HG03196 (cell line): ENCODE results near the gene NINJ1.

Source experiments
- ATAC-seq: cut with Tn5 transposase; IDR thresholded peaks from one replicate; pipeline ENCODE4 v1.9.1; 2021; ENCODE audit not compliant: unreplicated experiment

NINJ1 gene

DNA sequence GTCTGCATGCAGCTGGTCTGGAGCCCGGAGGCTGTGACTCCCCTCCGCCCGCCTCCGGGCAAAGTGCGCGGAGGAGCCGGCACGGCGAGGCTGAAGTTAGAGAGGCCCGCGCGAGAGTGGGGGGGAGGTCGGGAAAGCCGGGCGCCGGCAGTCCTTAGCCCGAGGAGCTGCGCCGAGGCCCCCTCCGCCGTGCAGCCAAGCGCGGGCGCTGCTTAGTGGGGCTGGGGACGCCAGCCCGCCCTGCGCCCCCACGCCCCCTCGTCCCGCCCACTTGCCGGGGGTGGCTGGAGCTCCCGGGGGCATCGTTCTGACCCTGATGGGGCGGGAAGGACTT, 403 bp downstream of the NINJ1 start:
- ATAC-seq, result peak; percentile 38

DNA sequence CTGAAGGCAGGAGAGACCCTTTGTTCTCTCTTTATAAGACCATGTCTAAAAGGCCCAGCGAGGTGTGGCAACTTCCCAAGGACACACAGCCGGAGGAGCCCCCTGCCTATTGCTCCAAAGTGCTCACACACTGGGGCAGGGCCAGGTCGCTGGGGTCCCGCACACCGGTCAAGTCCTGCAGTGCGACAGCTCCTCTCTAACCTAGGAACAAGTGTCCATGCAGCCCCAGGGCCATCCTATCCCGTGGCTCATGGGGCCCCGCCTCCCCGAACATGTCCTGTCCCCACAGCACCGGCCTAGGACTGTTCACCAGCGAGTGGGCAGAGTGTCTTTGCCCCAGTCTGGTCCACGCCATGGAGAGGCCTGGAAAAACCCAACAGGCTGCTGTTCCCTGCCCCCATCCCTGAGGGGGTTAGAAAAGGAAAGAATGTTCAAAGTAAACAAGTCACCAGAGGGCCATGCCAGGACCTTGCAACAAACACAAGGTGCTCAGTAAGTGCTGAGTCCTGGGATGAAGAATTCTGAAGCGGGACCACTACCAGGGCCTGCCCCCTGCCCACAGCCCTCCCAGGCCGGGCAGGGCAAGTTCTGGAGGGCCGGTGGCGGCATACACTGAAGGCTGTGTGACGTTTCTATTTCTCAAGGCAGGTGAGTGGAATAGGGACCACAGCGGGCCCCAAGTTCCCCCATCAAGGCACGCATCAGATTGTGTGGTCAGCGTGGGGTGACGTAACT, 938 bp downstream of the NINJ1 start:
- ATAC-seq, result no peak

DNA sequence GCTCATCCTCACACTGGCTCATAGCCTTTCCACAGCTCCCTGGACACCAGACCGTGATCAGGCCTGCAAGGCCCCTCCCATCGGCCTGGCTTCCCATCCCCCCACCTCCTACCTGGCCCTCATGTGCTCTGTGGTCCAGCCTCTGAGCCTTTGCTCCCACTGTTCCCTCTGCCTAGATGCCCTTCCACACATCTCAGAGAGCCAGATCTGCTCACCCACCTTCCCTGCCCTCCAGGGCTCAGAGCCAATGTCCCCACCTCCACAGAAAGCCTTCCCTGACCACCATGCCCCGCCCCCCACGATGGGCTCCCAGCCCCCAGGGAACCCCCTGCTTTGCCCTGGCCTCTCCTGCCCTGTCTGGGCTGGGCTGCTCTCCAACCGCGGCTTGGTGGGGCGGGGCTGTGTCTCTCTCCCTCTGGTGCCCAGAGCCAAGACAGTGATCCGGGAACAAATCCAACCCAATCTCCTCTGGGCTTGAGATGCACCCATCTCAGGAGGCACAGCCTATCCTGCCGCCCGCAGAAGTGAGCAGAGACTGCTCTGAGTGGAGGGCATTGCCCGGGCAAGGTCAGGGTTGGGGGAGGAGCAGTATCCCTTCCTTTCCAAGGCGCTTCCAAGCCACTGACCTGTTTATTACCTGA, 1.6 kb downstream of the NINJ1 start:
- no peak for ATAC-seq

DNA sequence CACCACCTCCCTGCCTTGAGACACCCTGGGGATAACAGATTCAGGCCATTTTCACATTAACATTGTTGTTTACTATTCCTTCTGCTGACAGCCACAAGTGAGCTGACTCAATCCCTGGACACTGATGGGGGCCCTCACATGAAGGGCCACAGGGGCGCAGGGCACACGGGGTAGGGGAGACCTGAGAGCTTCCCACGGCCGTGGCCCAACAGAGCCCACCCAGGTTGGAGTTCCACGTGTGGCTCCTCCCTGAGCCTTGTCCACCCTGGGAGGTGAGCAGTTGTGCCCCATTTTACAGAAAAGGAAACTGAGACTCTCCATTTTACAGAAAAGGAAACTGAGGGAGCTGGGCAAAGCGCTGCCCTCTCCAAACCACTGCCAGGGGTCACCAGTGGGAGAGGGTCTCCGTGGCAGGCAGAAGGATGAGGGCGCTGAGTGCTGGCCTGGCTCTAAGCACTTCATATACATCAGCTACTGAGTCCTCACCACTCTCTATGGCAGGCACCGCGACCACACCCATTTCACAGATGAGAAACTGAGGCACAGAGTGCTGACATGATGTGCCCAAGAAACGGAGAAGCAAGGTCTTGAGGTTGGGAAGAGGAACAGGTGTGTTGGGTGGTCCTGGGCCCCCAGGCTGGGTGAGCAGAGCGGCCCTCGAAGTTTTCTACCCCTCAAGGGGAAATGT, 2.3 kb downstream of the NINJ1 start:
- no peak for ATAC-seq

DNA sequence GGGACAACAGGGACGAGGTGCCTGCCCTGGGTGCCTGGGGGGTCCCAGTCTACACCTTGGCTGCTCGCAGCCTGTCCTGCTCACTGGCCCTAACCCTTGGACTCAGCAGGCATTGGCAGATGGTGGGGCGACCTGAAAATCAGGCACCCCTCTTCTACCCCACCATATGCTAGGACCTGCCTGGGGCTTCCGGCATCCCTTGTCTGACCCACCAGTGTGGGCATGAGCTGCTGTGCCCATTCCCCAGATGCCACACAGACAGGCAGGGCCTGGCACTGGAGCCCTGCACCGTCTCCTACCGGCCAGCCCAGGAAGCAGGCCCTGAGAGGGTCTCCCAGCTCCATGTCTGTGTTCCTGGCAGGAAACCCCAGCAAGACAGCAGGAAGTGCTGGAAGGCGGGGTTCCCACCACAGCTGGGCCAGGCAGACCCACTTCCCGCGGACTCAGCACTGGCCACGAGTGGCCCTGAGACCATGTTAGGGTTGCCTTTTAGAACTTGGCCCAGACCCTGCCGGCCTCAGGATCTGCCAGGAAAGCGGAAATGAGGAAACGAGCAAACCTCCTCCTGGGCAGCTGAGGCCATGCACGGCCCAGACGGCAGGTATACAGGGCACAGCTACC, 3.1 kb downstream of the NINJ1 start:
- no peak for ATAC-seq

DNA sequence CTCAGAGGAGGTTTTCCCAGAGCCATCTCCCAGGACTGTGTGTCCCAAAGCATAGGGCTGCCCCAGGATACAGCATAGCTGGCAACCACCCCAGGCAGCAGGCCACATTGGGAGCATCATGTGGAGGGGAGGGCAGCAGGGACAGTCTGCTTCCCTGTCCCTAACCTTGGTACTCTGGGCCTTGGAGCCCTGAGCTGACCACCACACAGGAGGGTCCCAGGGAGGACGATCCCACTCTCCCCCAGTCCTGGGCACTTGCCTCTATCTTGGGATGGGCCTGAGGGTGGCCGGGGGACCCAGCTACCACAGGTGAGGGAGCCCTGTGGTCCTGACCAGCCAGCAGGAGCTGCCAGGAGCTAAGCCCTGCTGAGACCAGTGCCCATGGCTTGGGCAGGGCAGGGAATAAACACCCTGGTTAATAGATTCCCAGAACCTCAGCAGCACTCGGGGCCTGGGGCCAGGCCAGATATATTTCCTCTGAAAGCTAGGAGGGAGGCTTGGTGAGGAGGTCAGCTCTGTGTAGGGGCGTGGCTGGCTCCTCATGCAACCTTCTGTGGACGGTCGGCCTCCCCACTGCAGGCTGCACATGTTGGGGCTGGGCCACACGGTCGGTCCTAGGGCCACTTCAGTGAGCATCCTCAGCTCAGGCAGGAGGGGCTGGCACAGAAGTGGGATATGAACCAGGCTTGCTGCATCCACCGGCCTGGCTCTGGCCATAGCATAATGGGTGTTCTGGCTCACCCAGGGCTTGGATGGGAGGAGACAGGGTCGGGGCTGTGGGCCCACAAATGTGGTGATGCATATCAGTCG, 4.2 kb downstream of the NINJ1 start:
- no peak for ATAC-seq

DNA sequence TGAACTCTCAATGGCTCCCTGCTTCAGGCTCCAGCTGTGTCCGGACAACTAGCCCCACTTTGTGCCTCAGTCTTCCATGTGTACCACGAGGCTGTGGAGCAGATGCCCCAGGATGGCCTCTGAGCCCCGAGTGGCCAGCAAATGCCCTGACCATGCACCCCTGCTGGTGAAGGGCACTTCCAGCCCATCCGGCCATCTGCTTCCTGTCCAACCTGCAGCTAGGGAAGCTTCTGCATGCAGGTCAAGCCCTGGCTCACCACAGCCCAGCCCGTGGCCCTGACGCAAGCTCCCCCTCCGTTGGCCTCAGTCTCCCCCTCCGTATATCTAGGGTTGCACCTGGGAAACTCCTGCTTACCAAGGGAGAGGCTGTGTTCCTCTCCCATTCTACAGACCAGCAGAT, 4.8 kb downstream of the NINJ1 start:
- ATAC-seq, result no peak

DNA sequence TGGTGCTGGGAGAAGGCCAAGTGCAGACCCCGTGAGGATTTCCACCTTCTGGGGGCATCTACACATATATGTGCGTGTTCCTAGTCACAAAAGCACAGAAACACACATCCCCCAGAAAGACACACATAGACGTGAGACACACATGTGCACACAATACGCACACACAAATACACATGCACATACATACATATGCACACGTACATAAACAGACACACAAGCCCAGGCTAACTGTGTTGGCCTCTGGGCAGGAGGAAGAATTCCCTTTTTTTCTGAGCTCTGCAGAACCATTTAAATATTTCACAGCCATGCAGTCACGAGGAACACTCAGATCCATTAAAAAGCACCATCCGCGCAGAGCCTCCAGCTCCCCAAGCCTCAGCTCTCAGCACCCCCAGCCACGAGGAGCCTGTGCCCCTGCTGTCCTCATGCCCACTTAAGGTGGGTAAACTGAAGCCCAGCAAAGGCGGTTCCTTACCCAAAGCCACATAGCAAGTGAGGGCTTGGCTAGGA, 5.3 kb downstream of the NINJ1 start:
- no peak for ATAC-seq

DNA sequence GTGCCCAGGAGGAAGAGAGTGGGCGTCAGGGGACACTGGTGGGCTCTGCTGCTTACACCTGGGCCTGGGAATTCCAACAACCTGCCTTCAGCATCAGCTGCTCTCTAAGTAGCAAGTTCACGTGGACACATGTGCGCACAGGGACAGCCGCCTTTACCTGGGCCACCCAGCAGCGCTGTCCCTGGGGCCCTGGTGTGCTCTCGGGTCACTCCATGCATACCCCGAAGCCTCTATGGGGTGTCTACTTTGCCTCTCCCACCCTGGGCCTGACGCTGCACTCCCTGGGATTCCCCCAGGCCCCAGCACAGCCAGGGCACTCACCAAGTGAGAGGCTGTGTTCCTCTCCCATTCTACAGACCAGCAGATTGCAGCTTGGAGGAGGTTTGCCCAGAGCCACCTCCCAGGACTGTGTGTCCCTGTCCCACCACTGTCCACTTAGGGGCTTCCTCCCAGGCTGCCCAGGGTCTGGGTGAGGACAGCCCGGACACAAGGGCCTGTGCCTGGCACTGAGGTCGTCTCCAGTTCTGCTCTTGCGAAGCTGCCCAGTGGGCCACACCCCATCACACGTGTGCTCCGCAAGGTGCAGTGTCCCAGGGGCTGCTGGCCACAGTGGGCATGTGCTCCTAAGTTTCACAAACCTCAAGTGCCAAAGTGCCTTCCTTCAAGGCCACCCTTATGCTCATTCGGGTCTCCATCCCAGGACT, 5.9 kb downstream of the NINJ1 start:
- no peak for ATAC-seq

DNA sequence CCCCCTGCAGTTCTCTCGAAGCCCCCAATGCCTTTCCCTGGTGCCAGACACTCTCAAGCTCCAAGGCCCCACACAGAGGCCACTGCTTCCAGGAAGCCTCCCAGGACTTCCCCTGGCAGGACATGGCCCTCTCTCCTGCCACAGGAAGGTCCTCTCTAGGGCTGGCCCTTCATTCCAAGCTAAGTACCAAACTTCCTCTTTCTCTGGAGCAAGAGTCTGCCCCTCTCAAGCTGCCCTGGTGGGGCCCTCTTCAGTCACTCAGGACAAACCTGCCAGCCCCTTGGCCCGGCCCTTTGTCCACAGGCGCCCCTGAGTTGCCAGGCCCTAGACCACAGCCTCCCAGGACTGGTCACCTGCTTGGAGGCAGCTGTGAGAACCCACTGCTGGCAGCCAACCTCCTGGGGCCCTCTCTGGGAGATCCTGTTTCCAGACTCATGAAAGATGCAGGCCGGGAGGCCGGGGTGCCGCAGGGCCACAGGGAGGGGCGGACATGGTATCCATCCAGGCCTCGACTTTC, 6.6 kb downstream of the NINJ1 start:
- no peak for ATAC-seq

DNA sequence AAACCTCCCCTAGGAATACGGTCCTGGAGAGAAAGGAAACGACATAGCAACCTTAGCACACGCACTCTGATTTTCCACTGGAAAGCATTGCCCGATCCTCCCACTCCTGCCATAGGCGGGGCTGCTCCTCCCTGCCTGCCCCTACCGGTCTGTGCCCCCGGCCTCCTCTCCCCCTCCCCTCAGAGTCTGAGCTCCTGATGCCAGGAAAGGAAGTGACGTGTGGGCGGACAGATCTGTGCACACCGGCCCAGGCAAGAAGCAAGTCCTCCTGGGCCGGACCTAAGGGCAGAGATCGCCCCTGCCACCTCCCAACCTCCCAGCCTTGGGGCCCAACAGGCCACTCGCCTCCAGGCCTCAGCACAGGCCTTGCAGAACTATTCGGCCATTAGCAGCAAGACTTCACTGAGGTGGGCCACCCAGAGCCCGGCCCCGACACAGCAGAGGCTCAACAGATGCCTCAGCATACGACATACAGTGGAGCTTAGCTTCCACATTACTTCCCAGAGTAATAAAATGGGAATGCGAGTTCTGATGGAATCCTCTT, 7.2 kb downstream of the NINJ1 start:
- no peak for ATAC-seq

DNA sequence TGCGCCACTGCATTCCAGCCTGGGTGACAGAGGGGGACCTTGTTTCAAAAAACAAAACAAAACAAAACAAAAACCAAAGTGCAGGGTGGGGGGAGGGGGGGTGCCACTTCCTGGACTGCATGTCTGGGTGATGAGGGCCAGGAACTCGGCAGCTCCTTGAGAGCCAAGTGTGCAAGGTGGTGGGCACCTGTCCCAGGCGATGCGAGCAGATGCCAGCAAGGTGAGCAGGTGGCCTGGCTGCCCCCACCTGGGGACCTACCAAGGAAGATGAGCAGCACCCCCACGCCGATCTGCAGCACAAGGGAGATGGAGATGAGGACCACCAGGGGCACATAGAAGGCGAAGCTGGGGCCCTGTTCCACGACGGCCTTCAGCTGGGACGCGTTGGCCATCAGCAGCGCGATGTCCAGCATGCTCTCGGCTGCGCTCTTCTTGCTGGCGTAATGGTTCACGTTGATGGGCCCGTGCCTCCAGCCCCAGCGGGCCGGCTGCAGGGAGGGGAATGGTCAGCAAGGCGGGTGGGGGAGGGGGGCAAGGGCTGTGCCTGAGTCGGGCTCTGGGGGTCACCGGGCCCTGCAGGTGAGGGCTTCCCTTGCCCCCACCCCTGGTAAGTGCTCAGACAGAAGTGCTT, 7.8 kb downstream of the NINJ1 start:
- no peak for ATAC-seq

DNA sequence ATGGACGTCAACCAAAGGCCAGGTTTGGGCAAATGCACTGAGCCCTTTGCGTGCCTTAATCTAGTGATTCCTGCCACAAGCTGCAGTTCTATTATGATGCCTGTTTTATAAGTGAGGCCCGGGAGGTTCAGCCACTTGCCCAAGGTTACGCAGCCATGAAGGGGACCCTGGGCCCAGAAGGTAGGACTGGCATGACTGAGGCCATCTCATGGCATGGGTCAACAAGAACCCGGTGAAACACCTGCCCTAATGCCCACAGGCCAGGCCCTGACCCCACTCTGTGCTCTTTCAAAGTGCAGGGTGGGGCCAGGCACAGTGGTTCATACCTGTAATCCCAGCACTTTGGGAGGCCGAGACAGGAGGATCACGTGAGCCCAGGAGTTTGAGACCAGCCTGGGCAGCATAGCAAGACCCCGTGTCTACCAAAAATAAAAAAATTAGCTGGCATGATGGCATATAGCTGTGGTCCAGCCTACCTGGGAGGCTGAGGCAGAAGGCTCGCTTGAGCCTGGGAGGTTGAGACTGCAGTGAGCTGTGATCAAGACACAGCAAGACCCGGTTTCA, 8.6 kb downstream of the NINJ1 start:
- no peak for ATAC-seq

DNA sequence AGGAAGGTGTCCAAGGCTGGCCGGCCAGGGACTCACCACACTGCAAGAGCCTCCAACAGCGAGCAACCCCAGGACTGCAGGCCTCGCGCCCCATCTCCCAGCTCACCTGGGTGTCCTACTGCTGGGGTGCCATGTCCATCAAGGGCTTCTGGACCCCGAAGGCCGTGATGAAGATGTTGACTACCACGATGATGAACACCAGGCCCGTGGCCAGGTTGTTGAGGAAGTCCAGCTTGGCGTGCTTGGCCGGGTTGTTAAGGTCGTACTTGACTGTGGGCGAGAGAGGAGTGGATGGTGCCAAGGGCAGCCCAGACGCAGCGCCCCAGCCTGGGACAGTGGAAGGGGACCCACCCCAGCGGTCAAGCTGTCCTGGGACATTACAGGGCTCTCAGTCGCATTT, 9.3 kb downstream of the NINJ1 start:
- ATAC-seq, result no peak

DNA sequence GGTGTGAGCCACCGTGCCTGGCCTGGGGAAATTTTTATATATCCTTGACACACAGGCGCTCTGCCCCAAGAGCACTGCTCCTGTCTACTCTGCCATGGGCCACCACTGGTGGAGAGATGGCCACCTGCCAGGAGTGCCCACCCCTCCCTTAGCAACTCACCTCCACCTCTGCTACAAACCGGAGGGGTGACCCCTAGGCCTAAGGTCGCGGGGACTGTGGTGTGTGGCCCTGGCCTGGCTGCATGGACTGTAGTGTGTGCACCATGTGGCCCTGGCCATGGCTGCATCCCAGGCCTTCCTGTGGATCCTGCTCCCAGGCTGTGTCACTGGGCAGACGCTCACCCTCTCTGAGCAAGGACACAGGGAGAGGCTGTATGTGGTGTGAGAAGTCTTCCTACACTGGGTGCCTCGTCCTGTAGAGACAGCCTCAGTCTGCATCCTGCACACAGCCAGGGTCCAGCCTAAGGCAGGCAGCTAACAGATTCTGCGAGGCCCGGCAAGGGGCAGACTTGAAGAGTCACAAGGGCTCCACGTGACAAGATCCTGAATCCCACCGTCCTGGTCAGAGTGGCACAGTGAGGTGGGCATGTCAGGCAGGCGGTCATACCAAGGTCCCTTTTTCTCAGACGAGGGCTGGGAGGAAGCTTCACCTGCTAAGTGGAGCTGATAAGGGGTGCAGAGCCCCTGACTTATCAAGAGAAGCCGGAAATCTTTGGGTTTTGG, 10.3 kb downstream of the NINJ1 start:
- ATAC-seq, result no peak

DNA sequence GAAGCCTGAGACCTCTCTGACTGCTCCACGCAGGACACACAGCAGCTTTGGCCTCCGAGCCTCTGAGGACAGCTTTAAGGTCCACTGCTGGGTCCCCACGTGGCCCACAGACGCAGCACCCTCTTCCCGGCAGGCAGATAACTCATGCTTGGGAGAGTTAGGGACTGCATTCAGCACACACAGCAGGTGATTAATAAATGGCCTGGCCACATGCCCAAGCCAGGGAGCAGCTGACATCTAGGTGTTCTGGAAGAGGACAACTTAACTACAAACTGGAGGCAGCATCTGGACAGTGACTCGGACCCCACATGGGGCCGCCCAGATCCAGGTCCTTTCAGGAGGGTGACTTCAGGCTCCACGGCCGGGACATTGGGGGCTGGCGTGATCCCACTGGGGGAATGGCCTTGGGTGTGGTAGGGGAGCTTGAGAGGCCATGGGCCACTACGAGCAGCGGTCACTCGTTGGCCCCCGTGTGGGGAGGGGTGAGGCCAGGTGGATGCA, 11.3 kb downstream of the NINJ1 start:
- ATAC-seq, result no peak

DNA sequence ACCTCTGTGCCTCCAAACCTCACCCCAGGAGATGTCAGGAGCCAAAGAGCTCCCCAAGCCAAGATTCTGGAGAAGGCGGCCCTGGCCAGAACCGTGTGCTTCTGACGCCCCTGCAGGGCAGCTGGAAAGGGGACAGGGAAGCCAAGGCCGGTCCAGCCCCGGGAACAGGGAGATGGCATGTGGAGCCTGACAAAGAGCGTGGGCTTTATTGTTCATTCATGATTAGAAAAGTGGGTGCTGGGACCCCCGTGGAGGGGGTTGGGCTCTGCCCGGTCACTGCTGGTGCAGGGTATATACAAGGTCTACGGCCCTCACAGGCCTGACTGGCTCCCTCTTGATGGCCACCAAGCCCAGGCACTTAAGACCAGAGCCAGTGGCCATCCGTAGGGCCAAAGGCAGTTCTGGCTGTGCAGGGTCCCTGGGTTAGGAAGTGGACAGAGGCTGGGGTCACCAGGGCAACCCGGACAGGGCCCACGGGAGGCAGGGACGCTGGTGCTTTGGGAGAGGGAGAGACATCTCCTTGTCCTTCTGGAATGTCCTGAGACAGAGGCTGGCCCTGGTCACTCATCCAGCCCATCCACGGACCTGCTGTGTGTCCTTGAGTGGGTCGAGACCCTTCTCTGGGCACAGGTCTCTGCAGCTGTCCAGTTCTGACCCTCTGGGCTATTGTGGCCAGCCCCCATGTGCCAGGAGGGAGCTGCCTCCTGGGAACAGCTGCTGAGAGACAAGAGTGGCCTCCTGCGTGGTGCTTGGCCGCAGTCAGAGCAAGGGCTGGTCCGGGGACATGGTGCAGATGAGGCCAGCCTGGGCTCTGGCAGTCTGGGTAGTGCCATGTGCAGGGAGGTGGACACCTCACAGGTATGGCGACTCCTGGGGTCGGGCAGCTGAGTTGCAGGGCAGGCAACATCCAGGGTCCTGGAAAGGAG, 12.5 kb downstream of the NINJ1 start:
- ATAC-seq, result no peak
